Hypothalamus (tissue), 51 donors: ENCODE measurements around the gene ATF4.
A peak's percentile ranks its signal among the peaks of the same experiment; 100 is the strongest.
"Not testable (repeated sequence)": the region's sequence is repeated elsewhere in the genome, so short reads cannot be mapped to it uniquely, and the experiment has no call there.

Source experiments
- DNase-seq, 51 donors: peaks; one replicate each; lab custom pipeline; 2025; lab: John Stamatoyannopoulos, UW

Gene ATF4

GRCh38 chr22:39489094-39490068 is 31.0 kb upstream of the ATF4 start:
- no peak for DNase-seq

GRCh38 chr22:39490135-39490798 is 30.1 kb upstream of the ATF4 start:
- DNase-seq = peak in 41 of 51 donors; percentile 30 to 91 (median 69)

- no peak for DNase-seq
Measured at GRCh38 chr22:39490966-39491680, 29.2 kb upstream of the ATF4 start.

- no peak for DNase-seq
Measured at GRCh38 chr22:39491696-39492095, 28.7 kb upstream of the ATF4 start.

GRCh38 chr22:39492186-39492585 is 28.2 kb upstream of the ATF4 start:
- DNase-seq = no peak

- no peak for DNase-seq
Measured at GRCh38 chr22:39493759-39494158, 26.6 kb upstream of the ATF4 start.

- no peak for DNase-seq
Measured at GRCh38 chr22:39494471-39495120, 25.8 kb upstream of the ATF4 start.

- peak in 47 of 51 donors; percentile 25 to 91 (median 65) for DNase-seq
Measured at GRCh38 chr22:39496131-39496838, 24.1 kb upstream of the ATF4 start.

- DNase-seq = no peak
Measured at GRCh38 chr22:39497429-39497828, 22.9 kb upstream of the ATF4 start.

- DNase-seq = peak in 12 of 51 donors; percentile 30 to 75 (median 46)
Measured at GRCh38 chr22:39498368-39498767, 22.0 kb upstream of the ATF4 start.

- DNase-seq = peak in 12 of 51 donors; percentile 31 to 76 (median 48)
Measured at GRCh38 chr22:39498802-39499201, 21.6 kb upstream of the ATF4 start.

- DNase-seq = no peak
Measured at GRCh38 chr22:39500101-39500500, 20.3 kb upstream of the ATF4 start.

- DNase-seq = no peak
Measured at GRCh38 chr22:39501644-39502108, 18.7 kb upstream of the ATF4 start.

- peak; percentile 64 to 99 (median 95) for DNase-seq
Measured at GRCh38 chr22:39502109-39502788, 18.1 kb upstream of the ATF4 start, which contains the start of gene MIEF1. Gene MIEF1 (plus strand): TSS chr22:39502290. CDS start chr22:39511295, 9,005 bp downstream.

GRCh38 chr22:39502789-39503409 is 17.5 kb upstream of the ATF4 start:
- no peak for DNase-seq

GRCh38 chr22:39503630-39504029 is 16.7 kb upstream of the ATF4 start:
- no peak for DNase-seq

- no peak for DNase-seq
Measured at GRCh38 chr22:39504071-39504470, 16.3 kb upstream of the ATF4 start.

- not testable (repeated sequence) for DNase-seq
Measured at GRCh38 chr22:39507021-39507420, 13.3 kb upstream of the ATF4 start.

- DNase-seq = no peak
Measured at GRCh38 chr22:39508393-39508792, 12.0 kb upstream of the ATF4 start.
